ENCODE results near the gene PDK4.
"Not testable (repeated sequence)": the region's sequence is repeated elsewhere in the genome, so short reads cannot be mapped to it uniquely, and the experiment has no call there.

The PDK4 gene

DNA sequence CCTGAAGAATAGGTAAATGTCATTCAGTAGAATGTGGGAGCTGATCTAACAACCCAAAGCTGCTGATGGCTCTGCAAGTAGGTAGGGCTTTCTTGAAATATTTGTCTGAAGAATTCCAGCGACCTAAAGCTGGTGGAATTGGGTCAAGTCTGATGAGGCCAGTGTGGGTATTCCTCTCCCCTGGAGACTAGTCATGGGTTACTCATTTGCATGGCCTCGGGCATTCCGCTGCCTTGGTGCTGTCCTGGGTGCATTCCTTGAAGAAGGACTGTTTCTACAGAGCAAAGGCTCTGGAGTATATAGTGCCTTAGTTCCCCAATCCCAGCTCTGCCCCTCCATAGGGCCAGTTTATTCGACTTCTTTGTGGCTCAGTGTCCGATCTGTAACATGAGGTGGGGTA lies 19.2 kb downstream of the PDK4 start:
- no peak for DNase-seq

DNA sequence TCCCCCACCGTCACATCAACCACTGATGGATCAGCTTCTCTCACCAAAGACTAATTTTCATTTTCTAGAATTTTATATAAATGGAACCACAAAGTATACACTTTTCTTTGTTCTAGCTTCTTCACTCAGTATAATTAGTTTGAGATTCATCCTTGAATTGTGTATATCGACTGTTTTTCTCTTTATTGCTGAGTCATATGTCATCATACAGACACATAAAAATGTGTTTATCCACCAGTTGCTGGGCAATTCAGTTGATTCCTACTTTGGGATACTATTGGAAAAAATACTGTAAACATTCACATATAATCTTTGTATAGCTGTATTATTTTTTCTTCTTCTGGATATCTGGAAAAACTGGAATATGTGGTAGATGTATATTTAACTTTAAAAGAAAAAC lies 26.6 kb downstream of the PDK4 start:
- no peak for DNase-seq

DNA sequence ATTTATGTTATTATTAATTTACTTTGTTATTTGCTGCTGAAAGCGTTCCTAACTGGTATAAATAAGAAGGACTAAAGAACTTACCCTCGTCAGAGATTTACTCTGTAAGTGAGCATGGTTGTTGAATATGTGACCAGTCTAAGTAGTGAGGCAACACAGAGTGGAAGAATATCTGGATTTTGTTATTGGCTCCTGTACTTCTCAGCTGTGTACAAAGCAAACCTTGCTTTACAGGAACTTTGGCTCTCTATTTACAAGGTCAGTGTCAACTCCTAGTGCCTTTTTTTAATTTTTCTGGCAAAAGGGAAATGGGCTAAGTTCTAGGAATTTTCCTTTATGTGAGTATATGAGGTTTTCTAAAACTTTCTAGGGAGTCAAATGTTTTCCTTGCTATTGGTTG lies 35.6 kb downstream of the PDK4 start:
- no peak for DNase-seq

DNA sequence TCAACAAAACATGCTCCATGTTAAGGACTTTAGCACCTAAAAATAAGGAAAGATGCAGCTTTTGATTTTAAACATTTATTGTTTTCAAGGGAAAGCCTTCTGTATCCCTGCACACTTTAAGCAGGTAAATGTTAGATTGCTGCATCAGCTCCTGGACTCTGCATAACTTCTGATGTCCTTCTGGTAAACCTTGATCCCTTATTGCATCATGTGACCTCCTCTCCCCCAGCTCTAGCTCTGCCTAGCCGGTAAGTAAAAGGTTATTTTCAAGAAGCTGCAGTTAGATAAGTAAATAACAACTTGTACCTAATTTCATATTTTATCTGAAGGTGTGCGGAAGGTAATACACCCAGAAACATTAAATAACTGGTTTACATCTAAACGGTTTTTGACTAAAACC lies 37.5 kb downstream of the PDK4 start:
- DNase-seq: no peak

DNA sequence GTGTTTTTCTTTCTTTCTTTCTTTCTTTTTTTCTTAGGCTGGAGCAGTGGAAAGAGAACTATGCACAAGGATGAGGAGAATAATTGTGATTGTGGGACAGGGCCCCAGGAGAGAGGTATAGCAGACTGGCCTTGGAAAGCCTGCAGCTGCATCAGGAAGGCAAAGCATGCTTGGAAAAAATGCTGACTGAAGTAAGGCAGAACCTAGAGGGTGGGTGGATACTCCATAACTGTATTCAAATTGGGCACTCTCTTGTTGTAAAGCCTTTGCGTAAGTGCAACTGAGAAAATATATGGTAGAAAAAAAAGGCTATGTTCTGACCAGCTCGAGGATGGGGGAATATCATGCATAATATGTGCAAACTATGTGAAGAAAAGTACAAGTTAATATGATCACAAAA lies 39.5 kb downstream of the PDK4 start:
- DNase-seq: no peak

DNA sequence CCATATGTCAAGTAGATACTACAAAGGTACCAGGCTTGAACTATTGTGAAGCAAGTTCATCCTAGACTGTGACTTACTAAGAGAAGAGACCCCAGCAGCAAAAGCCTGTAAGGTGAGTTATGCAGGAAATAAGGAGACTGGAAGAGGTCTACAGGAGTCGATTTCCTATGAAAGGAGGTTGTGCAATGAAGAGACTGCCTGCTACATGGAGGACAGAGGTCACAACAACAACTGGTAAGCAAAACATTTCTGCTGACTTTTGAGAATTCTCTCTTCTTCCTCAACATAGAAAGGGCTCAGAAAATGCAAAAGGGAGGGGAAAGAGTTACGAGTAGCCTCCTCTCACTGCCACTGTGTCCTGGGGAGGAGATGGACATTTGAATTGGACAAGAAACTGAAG lies 42.4 kb downstream of the PDK4 start:
- DNase-seq: no peak

DNA sequence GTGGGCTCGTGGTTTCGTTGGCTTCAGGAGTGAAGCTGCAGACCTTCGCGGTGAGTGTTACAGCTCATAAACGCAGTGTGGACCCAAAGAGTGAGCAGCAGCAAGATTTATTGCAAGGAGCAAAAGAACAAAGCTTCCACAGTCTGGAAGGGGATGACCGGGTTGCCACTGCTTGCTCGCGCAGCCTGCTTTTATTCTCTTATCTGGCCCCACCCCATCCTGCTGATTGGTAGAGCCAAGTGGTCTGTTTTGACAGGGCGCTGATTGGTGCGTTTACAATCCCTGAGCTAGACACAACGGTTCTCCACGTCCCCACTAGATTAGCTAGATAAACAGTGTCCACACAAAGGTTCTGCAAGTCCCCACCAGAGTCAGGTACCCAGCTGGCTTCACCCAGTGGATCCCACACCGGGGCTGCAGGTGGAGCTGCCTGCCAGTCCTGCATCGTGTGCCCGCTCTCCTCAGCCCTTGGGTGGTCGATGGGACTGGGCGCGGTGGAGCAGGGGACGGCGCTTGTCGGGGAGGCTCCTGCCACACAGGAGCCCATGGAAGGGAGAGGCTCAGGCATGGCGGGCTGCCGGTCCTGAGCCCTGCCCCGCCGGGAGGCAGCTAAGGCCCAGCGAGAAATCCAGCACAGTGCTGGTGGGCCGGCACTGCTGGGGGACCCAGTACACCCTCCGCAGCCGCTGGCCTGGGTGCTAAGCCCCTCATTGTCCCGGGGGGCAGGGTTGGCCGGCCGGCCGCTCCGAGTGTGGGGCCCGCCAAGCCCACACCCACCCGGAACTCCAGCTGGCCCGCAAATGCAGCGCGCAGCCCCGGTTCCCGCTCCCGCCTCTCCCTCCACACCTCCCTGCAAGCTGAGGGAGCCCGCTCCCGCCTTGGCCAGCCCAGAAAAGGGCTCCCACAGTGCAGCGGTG lies 44.0 kb downstream of the PDK4 start:
- DNase-seq: not testable (repeated sequence)

DNA sequence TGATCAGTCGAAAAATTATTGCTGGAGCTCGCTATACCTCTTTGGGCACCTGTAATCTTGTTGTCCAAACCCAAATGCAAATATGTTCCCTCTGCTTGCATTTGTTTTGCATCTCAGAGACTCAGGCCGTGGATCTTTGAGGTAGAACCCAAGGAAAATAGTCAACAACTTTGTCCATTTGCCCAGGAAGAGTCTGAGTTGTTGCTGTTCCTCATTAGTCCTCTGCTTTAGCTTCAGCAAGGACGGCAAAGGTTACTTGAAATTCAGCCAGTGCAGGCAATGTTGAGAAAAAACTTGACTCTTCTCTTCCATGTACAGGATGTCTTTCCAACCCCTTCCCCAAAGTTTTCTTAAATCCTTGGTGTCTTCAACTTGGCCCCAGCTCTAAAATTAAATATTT lies 45.8 kb downstream of the PDK4 start:
- DNase-seq: no peak

DNA sequence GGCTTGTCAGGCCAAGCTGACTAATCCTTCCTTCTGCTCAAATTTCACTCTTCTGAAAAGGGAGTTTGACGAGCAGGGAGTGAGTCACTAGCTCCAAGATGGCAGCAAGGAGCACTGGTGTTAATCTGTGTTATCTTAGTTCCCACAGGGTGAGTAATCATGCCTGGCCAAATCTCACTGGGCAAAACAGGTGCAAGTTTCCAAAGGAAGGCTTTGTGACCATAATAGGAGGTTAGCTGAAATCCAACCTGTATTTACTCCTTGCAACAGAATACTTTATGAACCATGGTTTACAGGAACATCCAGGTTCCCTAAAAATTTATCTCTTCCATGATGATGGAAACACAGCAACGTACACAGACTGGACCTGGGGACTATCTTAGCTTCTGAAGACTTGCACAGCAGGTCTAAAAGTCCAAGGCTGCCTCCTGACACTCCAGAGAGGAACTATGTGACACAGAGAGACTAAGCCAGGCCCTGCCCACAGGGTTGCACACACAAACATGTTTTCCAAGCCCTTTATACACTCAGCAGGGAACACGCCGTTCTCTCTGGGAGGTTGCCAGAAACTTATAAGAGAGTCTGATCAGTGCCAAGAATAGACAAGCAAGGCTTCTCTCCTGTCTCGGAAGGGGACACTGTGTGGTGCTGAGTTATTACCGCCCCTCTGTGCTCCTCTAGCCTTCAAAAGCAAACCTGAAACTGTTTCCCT lies 46.3 kb downstream of the PDK4 start:
- no peak for DNase-seq

DNA sequence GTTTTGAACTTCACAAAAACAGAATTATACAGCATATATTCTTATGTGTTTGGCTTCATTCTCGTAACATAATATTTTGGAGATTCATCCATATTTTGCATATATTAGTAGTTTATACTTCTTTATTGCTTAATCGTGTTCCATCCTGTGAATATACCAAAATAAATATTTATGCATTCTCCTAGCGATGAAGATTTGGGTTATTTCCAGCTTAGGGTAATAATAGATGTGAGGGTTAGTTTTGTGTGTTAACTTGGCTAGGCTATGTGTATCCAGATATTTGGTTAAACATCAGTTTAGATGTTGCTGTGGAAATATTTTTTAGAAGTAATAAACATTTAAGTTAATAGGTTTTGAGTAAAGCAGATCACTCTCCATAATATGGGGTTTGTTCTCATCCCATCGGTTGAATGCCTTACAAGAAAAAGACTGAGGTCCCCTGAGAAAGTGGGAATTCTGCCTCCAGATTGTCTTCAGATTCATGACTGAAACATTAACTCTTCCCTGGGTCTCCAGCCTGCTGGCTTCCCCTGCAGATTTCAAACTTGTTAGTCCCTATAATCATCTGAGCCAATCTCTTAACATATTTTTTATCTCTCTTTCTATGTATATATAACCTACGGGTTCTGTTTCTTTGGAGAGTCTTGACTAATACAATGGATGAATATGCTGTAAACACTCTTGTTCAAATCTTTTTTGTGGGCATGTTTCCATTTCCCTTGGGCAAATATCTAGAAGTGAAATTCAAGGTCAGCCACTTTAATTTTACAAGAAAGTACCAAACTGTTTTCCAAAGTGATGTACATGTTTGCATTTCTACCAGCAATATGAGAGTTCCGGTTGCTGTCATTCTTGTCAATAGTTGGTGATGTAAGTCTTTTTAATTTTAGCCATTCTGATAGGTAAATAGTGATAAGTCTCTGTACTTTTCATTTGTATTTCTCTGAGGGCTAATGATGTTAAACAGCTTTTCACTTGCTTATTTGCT lies 48.7 kb downstream of the PDK4 start:
- DNase-seq: no peak

DNA sequence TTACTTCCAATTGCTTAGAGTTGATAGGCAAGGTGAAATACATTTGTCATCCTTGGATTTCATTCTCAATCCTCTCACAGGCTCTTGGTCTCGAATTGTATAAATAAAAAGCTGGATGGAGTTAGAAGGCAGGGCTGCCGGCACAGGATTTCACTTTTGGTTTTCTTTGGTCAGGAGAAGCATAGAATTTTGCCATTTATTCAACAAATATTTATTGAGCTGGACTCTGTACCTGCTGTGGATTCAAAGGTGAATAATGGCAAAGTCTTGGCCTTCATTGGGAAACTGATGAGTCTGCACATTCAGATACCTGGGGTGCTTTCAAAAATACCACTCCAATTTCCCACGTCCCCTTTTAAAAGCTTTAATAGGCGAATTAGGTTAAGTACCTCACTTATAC lies 49.7 kb downstream of the PDK4 start:
- DNase-seq: no peak

DNA sequence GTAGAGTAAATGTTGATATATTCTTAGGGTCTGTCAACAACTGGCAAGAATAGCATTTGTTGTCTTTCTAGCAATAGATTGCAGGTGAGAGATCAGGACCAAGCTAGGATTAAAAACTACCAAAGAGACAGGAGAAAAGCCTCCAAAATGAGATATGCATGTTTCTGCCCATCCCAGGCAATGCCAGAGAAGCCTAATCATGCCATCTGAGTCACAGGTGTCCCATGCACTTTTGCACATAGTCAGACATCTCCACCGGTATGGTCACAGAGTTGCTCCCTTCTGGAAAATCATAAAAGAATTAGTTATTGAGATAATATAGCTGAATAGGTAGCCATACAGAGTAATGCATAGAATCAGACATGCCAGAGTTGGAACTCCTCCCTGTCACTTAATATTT lies 50.6 kb downstream of the PDK4 start:
- no peak for DNase-seq

DNA sequence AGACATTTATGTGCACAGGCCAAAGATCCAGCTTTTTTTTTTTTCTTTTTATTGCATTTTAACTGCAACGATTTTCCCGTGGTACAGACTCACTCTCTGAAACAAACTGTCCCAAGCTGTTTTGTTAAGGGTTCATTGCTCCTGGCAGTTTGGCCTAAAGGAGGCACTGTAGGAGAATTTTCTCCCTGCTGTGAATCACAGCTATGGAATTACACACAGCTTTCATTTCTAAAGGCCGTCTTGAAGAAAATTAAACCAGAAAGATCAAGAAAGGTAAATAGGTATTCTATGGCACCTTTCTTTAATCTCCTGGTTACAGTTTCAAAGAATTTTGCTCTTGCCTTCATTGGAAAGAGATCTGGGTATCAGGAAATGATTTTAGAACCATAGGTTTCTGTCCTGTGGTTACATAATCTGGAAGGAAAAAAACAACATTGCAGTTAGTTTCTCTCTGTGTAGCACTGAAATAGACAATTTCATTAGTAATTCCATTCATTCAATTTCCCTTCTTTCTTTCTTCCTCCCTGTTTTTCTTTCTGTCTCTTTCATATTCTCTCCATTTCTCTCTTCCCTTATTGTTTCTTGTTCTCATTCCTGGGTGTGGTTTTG lies 51.2 kb downstream of the PDK4 start:
- DNase-seq: peak; percentile 42

DNA sequence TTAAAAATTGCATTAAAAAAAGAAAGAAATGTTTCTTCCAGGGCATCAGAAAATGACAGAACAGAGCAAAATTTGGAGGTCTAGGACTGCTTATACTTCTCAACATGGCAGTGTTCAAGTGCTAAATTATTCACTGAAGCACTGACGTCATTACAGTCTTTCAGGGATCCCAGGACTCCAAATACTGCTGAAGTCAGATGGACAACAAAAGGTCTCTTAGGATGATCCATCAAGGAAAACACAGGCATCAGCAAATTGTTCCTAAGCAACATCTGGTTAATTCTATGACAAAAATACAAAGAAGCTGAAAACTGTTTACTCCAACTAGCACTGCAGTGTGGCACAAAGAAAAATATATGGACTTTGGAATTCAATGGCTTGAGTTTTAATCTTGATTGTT lies 52.1 kb downstream of the PDK4 start:
- DNase-seq: no peak

DNA sequence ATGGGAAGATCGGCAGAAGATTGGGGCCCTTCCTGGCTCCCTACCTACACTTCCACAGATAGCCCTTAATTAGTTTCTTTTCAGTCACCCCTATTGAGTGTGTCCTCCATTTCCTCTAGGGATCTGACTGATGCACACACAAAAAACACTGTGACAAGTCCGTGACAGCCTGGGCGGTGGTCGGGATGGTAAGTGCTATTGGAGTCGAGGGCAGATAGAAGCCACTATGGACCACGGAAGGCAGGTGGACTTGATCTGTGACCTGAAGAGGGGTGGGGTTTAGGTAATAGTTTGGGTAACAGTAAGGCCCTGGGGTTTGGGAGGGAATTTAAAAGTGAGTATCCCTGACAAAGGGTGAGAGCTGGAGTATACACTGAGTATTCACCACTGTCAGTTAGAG lies 53.0 kb downstream of the PDK4 start:
- no peak for DNase-seq

DNA sequence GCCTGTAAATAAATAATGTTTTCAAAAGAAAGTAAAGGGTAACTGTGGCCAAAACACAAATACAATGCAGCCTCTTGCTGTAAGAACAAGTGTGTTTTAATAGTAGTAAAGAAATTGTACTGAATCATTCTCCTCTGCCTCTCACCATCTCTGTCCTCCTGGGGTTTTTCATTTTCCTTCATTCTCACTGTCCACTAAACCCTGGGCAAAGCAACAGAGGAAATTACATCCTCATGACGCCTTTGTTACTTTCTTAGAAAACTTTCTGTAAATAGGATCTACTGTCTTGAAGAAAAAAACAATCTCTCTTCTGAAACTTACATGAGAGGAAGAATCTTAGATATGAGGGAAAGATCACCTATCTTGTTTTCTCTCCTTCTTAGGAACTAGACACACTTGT lies 56.0 kb downstream of the PDK4 start:
- DNase-seq: no peak

DNA sequence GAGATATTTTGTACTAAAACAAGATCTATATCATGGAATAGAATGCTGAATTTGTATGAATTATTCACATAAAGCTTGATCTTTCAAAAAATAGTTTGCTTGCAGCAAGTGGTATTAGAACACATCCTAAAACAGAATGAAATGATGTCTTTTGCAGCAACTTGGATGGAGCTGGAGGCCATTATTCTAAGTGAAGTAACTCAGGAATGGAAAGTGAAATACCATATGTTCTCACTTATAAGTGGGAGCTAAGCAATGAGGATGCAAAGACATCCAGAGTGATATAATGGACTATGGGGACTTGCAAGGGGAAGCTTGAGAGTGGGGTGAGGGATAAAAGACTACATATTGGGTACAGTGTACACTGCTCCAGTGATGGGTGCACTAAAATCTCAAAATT lies 56.9 kb downstream of the PDK4 start:
- no peak for DNase-seq

DNA sequence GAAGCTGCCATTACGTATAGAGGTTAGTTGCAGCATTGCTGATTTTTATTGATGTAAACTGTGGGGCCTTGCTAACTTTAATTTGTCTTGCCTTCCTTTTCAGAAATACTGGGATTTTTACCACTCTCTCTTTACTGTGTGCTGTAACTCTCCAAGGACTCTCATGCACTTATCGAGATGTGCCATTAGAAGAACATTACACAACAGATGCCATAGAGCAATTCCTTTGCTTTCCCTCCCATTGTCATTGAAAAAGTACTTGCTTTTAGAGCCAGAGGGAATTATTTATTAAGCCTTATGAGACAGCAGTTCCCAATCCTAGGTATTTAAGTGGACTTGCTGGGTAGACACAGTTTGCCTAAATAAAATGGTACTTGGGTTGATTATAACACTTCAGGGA lies 58.8 kb downstream of the PDK4 start:
- DNase-seq: no peak

DNA sequence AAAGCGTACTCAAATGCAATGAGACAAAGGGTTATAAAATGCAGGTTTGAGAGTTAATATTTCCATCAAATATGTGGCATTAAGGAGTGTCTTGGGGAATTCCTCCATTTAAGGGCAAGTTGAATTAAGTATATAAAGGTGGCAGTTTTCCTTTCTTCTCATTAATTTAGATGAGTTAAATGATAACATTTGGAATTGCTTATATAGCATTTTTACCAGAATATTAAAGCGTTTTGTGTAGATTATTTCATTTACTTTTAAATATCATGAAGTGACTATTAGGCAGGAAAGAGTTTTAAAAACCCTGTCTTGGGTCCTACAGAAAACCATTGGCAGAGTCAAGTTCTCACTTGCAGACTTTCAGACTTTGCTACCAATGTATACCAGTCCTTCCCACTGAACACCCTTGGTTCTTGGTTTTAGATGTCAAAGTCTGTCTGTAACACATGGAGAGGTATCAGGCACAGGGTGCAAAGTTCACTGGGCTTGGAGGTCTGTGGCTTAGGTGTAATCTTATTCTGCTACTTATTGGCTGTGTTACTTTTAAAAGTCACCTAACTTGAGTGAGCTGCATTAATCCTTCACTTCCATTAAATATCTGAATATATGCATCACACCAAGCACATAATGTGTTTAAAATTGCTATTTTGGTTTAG lies 59.5 kb downstream of the PDK4 start:
- no peak for DNase-seq

DNA sequence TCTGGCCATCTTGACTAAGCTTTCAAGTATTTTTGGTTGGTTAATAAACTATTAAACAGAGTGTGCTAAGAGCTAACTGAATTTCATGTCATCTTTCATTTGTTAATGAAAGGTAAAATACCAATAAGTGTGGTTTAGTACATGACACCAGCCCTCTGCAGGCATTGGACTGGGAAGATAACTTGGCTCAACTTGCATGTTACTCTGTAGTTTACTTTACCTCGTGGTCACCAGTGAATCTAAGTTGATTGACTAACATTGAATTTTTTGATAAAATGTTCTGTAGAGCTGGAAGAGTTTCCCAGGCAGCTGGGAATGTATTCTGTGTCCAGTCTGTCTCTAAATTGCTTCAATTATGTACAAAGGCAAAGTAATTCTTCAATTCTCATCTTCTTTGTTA lies 60.7 kb downstream of the PDK4 start:
- DNase-seq: no peak

DNA sequence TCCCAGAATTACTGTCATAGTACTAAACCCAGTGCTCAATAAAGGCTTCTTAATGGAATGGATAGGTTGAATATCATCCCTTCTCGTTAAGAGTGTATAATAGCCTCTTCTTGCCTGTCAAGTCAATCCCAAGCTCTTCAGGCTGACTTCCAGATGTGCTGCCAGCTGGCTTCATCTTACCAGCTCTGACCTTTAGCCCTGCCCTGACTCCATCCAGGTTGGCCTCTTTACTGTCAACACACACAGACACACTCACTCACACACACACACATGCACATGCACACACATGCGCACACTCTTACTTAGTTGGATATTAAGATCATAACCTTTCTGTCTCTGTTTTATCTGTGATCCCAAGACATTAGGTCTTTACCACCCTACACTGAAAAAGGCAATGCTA lies 61.5 kb downstream of the PDK4 start:
- DNase-seq: no peak
